Measurements from ENCODE around the gene PPIP5K1.

DNA sequence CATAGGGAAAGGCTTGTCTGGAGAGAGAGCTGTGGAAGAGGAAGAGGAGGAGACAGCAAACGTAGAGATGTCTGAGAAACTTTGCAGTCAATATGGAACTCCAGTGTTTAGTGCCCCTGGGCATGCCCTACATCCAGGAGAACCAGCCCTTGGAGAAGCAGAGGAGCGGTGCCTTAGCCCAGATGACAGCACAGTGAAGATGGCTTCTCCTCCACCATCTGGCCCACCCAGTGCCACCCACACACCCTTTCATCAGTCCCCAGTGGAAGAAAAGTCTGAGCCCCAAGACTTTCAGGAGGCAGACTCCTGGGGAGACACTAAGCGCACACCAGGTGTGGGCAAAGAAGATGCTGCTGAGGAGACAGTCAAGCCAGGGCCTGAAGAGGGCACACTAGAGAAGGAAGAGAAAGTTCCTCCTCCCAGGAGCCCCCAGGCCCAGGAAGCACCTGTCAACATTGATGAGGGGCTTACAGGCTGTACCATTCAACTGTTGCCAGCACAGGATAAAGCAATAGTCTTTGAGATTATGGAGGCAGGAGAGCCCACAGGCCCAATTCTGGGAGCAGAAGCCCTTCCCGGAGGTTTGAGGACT, 65.7 kb downstream of the PPIP5K1 start:
- TF ChIP-seq ZNF274 (IDR thresholded peaks at IDR 0.05; ENCODE audit: borderline replicate concordance, low read depth, low read length) (no peak), SPI1 (IDR thresholded peaks at IDR 0.05; ENCODE audit: borderline replicate concordance, low read depth, low read length) (no peak), EZH2 (IDR thresholded peaks at IDR 0.05; ENCODE audit: borderline replicate concordance, low read depth, low read length) (no peak), POLR2AphosphoS5 (IDR thresholded peaks at IDR 0.05; ENCODE audit: control insufficient read depth, insufficient read depth, low read depth, low read length) (no peak)
- TF ChIP-seq, protein P1, sequence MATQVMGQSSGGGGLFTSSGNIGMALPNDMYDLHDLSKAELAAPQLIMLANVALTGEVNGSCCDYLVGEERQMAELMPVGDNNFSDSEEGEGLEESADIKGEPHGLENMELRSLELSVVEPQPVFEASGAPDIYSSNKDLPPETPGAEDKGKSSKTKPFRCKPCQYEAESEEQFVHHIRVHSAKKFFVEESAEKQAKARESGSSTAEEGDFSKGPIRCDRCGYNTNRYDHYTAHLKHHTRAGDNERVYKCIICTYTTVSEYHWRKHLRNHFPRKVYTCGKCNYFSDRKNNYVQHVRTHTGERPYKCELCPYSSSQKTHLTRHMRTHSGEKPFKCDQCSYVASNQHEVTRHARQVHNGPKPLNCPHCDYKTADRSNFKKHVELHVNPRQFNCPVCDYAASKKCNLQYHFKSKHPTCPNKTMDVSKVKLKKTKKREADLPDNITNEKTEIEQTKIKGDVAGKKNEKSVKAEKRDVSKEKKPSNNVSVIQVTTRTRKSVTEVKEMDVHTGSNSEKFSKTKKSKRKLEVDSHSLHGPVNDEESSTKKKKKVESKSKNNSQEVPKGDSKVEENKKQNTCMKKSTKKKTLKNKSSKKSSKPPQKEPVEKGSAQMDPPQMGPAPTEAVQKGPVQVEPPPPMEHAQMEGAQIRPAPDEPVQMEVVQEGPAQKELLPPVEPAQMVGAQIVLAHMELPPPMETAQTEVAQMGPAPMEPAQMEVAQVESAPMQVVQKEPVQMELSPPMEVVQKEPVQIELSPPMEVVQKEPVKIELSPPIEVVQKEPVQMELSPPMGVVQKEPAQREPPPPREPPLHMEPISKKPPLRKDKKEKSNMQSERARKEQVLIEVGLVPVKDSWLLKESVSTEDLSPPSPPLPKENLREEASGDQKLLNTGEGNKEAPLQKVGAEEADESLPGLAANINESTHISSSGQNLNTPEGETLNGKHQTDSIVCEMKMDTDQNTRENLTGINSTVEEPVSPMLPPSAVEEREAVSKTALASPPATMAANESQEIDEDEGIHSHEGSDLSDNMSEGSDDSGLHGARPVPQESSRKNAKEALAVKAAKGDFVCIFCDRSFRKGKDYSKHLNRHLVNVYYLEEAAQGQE (IDR thresholded peaks at IDR 0.05; ENCODE audit: borderline replicate concordance): no peak
- TF ChIP-seq, protein P1 (CRISPR knock-in tag; IDR thresholded peaks at IDR 0.05; ENCODE audit: low read depth): no peak
- TF ChIP-seq, protein P2, sequence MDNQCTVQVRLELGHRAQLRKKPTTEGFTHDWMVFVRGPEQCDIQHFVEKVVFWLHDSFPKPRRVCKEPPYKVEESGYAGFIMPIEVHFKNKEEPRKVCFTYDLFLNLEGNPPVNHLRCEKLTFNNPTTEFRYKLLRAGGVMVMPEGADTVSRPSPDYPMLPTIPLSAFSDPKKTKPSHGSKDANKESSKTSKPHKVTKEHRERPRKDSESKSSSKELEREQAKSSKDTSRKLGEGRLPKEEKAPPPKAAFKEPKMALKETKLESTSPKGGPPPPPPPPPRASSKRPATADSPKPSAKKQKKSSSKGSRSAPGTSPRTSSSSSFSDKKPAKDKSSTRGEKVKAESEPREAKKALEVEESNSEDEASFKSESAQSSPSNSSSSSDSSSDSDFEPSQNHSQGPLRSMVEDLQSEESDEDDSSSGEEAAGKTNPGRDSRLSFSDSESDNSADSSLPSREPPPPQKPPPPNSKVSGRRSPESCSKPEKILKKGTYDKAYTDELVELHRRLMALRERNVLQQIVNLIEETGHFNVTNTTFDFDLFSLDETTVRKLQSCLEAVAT (IDR thresholded peaks at IDR 0.05): no peak
- TF ChIP-seq, protein P3, sequence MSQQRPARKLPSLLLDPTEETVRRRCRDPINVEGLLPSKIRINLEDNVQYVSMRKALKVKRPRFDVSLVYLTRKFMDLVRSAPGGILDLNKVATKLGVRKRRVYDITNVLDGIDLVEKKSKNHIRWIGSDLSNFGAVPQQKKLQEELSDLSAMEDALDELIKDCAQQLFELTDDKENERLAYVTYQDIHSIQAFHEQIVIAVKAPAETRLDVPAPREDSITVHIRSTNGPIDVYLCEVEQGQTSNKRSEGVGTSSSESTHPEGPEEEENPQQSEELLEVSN (IDR thresholded peaks at IDR 0.05; ENCODE audit: borderline replicate concordance in 1 of 2, extremely low read depth in 1 of 2, insufficient read depth in 1 of 2, insufficient read length in 1 of 2, low read depth in 1 of 2, low read length in 1 of 2, poor library complexity in 1 of 2, severe bottlenecking in 1 of 2): no peak
- TF ChIP-seq, protein P4, sequence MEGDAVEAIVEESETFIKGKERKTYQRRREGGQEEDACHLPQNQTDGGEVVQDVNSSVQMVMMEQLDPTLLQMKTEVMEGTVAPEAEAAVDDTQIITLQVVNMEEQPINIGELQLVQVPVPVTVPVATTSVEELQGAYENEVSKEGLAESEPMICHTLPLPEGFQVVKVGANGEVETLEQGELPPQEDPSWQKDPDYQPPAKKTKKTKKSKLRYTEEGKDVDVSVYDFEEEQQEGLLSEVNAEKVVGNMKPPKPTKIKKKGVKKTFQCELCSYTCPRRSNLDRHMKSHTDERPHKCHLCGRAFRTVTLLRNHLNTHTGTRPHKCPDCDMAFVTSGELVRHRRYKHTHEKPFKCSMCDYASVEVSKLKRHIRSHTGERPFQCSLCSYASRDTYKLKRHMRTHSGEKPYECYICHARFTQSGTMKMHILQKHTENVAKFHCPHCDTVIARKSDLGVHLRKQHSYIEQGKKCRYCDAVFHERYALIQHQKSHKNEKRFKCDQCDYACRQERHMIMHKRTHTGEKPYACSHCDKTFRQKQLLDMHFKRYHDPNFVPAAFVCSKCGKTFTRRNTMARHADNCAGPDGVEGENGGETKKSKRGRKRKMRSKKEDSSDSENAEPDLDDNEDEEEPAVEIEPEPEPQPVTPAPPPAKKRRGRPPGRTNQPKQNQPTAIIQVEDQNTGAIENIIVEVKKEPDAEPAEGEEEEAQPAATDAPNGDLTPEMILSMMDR (IDR thresholded peaks at IDR 0.05 in 2 of 3, conservative IDR thresholded peaks at IDR 0.05 in 1 of 3; ENCODE audit: insufficient read depth in 2 of 3, low read depth in 1 of 3, low read length in 3 of 3): no peak
- TF ChIP-seq, protein P5, sequence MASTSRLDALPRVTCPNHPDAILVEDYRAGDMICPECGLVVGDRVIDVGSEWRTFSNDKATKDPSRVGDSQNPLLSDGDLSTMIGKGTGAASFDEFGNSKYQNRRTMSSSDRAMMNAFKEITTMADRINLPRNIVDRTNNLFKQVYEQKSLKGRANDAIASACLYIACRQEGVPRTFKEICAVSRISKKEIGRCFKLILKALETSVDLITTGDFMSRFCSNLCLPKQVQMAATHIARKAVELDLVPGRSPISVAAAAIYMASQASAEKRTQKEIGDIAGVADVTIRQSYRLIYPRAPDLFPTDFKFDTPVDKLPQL (IDR thresholded peaks at IDR 0.05; ENCODE audit: extremely low read depth, insufficient read length): no peak

Data from K562 (cell line).